ENCODE data around the gene TGM3. TPM values are rescaled to one million over a fixed set of nuclear protein-coding genes. Genes with fewer than 3 reads are reported as not detected.

Gene TGM3
- total RNA-seq, 2 donors from 2014 or later = 0.23 to 1.8 TPM

- H3K4me1 ChIP-seq (replicated peaks) = no peaks in the 10 kb centered on the region
Observed at GRCh38 chr20:2314759-2315439, 19.1 kb downstream of the TGM3 start.

GRCh38 chr20:2315440-2315778 is 19.6 kb downstream of the TGM3 start:
- no peak overlapping the region for H3K4me3 ChIP-seq

More at GRCh38 chr20:2314759-2315439, 19.1 kb downstream of the TGM3 start:
- no peak for TF ChIP-seq POLR2AphosphoS5 (IDR thresholded peaks at IDR 0.05)
- no peak for TF ChIP-seq CTCF (IDR thresholded peaks at IDR 0.05)
- TF ChIP-seq POLR2A (IDR thresholded peaks at IDR 0.05) = no peak
- DNase-seq (ENCODE audit: low spot score) = no peak
- Histone ChIP-seq H3K27ac (no peak overlapping the region), H3K9me3 (no peaks in the 10 kb centered on the region), H3K36me3 (no peaks in the 10 kb centered on the region), H3K27me3 (replicated peaks; ENCODE audit: insufficient read depth) (no peaks in the 10 kb centered on the region), H3K4me3 (no peak overlapping the region)
- intact Hi-C loops (cut with DNase I) = no loop called here
- WGBS = 50% methylated on average over 8 of the region's 8 CpGs

GRCh38 chr20:2316847-2317495 is 21.2 kb downstream of the TGM3 start:
- no peak for TF ChIP-seq POLR2AphosphoS5 (IDR thresholded peaks at IDR 0.05)
- TF ChIP-seq CTCF (IDR thresholded peaks at IDR 0.05) = no peak
- no peak for TF ChIP-seq POLR2A (IDR thresholded peaks at IDR 0.05)

More at GRCh38 chr20:2315440-2315778, 19.6 kb downstream of the TGM3 start:
- H3K36me3 ChIP-seq = no peaks in the 10 kb centered on the region
- H3K27me3 ChIP-seq (replicated peaks; ENCODE audit: insufficient read depth) = no peaks in the 10 kb centered on the region
- TF ChIP-seq POLR2A (IDR thresholded peaks at IDR 0.05) = no peak
- no peak for TF ChIP-seq POLR2AphosphoS5 (IDR thresholded peaks at IDR 0.05)
- TF ChIP-seq CTCF (IDR thresholded peaks at IDR 0.05) = no peak
- no peaks in the 10 kb centered on the region for H3K9me3 ChIP-seq
- intact Hi-C loops (cut with DNase I) = no loop called here
- DNase-seq (ENCODE audit: low spot score) = no peak
- 21% methylated on average over 1 of the region's 1 CpG for WGBS
- H3K4me1 ChIP-seq (replicated peaks) = no peaks in the 10 kb centered on the region
- no peak overlapping the region for H3K27ac ChIP-seq

GRCh38 chr20:2320813-2321658 is 25.2 kb downstream of the TGM3 start:
- Histone ChIP-seq H3K27ac (no peak overlapping the region), H3K9me3 (no peaks in the 10 kb centered on the region), H3K4me1 (replicated peaks) (peaks cover 5% of the 10 kb centered on the region), H3K27me3 (replicated peaks; ENCODE audit: insufficient read depth) (no peaks in the 10 kb centered on the region), H3K36me3 (no peaks in the 10 kb centered on the region), H3K4me3 (no peak overlapping the region)
- WGBS = 22% methylated on average over 6 of the region's 6 CpGs
- intact Hi-C loops (cut with DNase I) = no loop called here
- TF ChIP-seq POLR2A (IDR thresholded peaks at IDR 0.05) = no peak
- TF ChIP-seq POLR2AphosphoS5 (IDR thresholded peaks at IDR 0.05) = peak; percentile 53
- peak; percentile 14 for DNase-seq (ENCODE audit: low spot score)

More at GRCh38 chr20:2316847-2317495, 21.2 kb downstream of the TGM3 start:
- no peaks in the 10 kb centered on the region for H3K27me3 ChIP-seq (replicated peaks; ENCODE audit: insufficient read depth)
- no peak for DNase-seq (ENCODE audit: low spot score)
- WGBS = 91% methylated on average over 14 of the region's 14 CpGs
- no peak overlapping the region for H3K4me3 ChIP-seq
- peaks cover 5% of the 10 kb centered on the region for H3K4me1 ChIP-seq (replicated peaks)
- no peak overlapping the region for H3K27ac ChIP-seq
- no peaks in the 10 kb centered on the region for H3K36me3 ChIP-seq
- intact Hi-C loops (cut with DNase I) = no loop called here
- no peaks in the 10 kb centered on the region for H3K9me3 ChIP-seq

GRCh38 chr20:2323051-2323450 is 27.2 kb downstream of the TGM3 start:
- DNase-seq (ENCODE audit: low spot score) = no peak
- Histone ChIP-seq H3K4me1 (replicated peaks) (peaks cover 5% of the 10 kb centered on the region), H3K27me3 (replicated peaks; ENCODE audit: insufficient read depth) (no peaks in the 10 kb centered on the region), H3K9me3 (no peaks in the 10 kb centered on the region), H3K36me3 (no peaks in the 10 kb centered on the region), H3K27ac (no peak overlapping the region), H3K4me3 (no peak overlapping the region)
- WGBS = 99% methylated on average over 2 of the region's 2 CpGs
- intact Hi-C loops (cut with DNase I) = no loop called here
- TF ChIP-seq CTCF (IDR thresholded peaks at IDR 0.05) (no peak), POLR2AphosphoS5 (IDR thresholded peaks at IDR 0.05) (no peak), POLR2A (IDR thresholded peaks at IDR 0.05) (no peak)
